HG03521 (cell line): ENCODE results near the gene NABP2.
"Not testable (repeated sequence)": the region's sequence is repeated elsewhere in the genome, so short reads cannot be mapped to it uniquely, and the experiment has no call there.

ENCODE experiments used
- ATAC-seq: cut with Tn5 transposase; IDR thresholded peaks from one replicate; pipeline ENCODE4 v1.9.1; 2021; ENCODE audit warnings: mild to moderate bottlenecking, moderate library complexity; ENCODE audit not compliant: unreplicated experiment

The NABP2 gene

DNA sequence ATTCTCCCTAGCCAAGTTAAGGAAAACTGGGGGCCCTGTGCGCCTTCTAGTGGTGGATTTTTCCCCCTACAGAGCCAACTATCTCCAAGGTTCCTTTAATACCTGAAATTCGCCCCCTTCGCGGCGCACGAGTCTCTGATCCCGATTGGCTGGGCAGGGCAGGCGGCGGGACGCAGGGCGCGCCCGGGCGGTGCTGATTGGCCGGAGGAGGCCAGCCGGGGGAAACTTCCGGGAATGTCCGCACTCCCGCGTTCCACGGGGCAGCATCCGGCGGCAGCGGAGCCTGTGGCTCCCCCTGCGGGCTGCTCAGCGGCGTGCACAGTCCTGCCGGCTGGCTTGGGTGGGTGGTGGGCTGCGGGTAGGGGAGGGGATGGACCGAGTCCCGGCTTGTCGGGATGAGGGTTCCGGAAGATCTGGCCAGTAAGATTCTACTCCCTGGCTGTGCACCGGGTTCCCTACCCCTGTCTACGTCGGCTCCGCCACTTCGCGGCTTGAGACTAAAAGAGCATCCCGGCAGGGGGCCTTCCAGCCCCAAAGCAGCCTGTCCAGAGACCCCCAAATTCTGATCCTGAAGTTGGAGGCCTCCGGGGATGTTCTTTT is at the start of gene NABP2:
NABP2 (plus strand) TSS at position 241 of the 600 bp plus-strand sequence. CDS start 515 bp downstream, outside the sequence.
- ATAC-seq, result peak; percentile 79

DNA sequence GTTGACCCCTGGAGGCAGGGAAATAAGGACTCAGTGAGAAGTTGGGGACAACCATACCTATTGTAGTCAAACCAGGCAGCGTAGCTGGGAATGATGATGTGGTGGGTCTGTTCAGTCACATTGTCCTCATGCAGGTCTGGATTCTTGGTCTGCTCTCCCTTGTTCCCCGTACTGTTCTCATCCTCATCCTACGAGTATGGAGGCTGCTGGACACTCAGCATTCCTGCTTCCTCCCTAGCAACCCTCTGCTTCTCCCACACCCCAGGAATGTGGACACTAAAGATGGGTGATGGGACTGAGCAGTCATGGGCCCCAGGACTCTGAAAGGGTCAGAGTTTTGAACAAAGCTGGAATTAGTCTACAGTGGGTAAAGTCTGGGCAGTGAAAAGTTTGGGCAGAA is 45.8 kb upstream of the NABP2 start:
- ATAC-seq, result no peak

DNA sequence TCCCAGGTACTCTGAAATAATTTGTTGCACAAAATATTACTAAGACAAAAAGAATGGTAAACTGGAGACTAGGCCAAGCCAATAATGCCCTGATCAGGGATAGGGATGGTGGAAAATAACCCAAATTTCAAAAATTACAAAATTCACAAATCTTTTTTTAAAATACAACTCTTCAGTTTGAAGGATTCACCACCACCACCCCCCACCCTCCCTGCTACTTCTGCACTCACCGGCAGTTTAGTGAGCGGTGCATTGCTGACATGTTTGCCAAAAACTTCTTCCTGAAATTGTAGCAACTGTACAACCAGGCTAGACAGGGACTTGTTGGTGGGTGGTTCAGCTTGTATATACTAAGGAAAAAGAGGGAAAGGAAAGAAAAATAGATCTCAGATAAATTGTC is 37.2 kb upstream of the NABP2 start:
- ATAC-seq, result no peak

- ATAC-seq, result no peak
Observed at GRCh38 chr12:56188131-56188777, 35.9 kb upstream of the NABP2 start.

- peak; percentile 2 for ATAC-seq
Observed at GRCh38 chr12:56188778-56189098, 35.4 kb upstream of the NABP2 start.

DNA sequence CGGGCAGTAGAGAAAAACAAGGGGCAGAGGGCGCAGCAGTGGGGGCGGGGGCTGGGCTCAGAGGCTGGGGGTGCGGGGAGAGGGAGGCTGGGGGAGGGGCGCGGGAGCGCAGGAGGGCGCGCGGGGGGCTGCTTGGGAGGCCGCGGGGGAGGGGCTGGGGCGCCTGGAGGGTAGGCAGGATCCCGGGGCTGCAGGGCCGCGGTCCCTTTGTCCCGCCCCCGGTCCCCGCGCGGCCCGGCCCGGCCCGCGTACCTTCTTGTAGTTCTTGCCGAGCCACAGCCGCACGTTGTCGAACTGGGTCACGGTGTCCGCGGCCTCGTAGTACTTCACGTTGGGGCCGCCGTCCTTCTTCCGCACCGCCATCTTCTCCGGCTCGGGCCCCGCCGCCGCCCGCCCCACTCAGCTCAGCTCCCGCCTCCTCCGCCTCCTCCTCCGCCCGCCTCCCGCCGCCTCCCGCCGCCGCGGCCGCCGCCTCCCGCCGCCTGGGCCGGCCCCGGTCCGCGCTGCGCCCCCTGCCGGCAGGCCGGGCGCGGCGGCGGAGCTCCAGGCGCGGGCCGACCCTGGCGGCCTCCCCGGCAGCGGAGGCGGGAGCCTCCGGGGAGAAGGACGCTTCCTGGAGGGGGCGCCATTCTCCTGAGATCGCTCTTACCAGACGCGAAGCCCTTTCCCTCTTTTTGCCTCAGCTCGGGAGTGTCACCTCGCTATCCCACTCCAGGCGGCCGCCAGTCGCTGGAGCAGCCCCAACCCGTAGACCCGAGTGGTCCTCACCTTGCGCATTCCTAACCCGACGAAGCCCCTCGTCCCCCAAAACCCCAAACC is 34.8 kb upstream of the NABP2 start, which contains the start of gene SMARCC2:
SMARCC2 (minus strand) TSS at position 385 of the 819 bp plus-strand sequence; CDS start at position 363, 22 bp downstream.
- ATAC-seq, result peak; percentile 79

DNA sequence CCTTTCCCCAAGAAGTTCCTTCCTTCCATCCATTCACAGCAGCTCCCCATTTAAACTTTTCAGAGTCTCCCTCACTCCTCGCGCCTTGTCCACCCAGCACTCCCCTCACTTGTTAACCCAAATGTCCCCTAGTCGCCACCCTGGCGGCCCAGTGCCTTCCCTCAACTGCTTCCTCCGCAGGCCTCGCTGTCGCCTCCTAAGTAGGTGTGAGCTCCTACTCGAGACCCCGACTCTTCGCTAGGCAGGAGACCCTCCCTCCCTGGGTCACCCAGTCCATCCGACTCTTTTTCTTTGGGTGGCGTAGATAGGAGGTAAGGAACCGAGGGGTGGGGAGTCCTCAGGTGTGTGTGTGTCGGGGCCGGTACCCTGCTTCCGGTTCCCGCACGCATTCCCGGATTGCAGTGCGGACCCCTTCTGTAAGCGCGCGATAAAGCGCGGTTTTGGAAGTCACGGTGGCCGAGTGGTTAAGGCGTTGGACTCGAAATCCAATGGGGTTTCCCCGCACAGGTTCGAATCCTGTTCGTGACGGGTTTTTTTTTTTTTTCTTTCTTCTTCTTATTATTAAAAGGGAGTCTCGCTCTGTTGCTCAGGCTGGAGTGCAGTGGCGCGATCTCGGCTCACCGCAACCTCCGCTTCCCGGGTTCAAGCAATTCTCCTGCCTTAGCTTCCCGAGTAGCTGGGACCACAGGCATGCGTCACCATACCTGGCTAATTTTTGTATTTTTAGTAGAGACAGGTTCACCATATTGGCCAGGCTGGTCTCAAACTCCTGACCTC is 34.0 kb upstream of the NABP2 start:
- ATAC-seq, result peak; percentile 29

- ATAC-seq, result no peak
Observed at GRCh38 chr12:56190695-56191155, 33.4 kb upstream of the NABP2 start.

DNA sequence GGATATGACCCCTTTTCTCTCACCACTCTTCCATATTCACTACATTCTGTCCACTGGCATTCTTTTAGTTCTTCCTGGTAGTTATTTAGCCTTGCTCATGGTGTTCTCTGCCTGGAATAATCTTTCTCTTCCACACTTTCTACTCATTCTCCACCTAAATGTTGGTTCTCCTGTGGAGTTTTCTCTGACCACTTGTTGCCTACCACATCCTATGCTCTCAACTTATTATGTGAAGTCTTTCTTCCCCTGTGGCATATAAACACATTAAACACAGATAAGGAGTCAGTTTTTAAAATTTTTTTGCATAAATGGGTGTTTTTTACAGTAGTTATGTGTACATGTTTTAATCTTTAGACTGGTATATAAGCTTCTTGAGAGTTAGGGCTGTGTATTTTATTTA is 31.6 kb upstream of the NABP2 start:
- ATAC-seq, result no peak

DNA sequence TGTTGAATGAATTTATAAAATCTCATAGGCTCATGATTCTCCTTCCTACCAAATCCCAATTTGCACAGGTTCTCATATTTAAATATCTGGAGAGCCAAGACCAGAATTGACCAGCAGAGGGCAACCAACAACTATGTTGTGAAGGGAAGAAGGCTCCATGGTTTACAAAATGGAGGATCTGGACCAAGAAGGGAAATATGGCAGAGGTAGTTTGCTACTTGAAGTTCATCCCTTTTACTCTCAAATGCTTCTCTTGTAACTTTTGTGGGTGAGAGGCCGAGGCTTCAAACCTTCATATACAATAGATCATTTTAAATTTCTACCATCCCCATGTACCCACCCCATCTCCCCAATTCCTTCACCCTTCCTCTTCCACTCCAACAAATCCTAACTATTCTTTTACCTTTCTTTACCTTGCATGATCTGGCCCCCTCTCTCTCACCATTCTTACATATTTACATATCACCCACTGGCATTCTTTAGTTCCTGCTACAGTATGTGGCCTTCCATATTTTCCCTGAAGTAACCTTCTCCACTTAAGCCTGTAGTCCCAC is 31.0 kb upstream of the NABP2 start:
- no peak for ATAC-seq

- ATAC-seq, result not testable (repeated sequence)
Observed at GRCh38 chr12:56196818-56197550, 27.2 kb upstream of the NABP2 start.

DNA sequence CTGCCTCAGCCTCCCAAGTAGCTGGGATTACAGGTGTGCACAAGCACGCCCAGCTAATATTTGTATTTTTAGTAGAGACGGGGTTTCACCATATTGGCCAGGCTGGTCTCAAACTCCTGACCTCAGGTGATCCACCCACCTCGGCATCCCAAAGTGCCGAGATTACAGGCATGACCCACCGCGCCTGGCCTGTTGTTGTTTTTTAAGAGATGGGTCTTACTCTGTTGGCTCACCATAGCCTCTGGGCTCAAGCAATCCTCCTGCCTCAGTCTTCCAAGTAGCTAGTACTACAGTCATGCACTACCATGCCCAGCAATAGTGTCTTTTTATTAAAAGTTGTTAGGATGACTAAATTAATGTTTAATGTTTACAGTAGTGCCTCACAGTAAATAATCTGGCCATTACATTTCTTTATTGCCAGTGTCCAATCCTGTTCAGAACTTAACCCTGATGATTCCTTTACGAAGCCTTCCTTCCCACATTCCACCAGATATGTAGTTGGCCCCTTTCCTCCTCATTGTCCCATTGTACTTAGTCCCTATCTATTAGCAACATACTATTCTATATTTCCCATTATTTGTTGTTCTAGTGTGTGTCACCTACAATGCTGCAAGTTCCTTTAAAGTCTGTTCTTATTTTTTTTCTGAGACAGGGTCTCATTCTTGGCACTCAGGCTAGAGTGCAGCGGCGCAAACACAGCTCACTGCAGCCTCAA is 26.1 kb upstream of the NABP2 start:
- ATAC-seq, result no peak

GRCh38 chr12:56198836-56199235 is 25.3 kb upstream of the NABP2 start:
- no peak for ATAC-seq

GRCh38 chr12:56202366-56202765 is 21.8 kb upstream of the NABP2 start:
- no peak for ATAC-seq

DNA sequence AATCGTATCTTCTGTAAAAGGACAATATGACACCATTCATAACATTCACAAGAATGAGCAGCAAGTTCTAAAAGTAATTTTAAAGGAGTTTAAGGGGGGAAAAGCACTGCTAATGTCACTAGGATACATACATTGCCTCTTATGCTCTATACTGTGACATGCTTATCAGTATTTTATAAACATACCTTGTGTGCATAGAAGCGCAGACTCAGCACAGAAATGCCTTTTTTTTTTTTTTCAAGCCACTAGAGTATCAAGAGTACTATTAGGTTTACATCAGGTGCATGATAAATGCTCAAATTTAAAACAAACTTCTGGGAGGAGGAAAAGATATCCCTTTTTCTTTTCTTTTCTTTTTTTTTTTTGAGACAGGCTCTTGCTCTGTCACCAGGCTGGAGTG is 21.3 kb upstream of the NABP2 start:
- no peak for ATAC-seq

DNA sequence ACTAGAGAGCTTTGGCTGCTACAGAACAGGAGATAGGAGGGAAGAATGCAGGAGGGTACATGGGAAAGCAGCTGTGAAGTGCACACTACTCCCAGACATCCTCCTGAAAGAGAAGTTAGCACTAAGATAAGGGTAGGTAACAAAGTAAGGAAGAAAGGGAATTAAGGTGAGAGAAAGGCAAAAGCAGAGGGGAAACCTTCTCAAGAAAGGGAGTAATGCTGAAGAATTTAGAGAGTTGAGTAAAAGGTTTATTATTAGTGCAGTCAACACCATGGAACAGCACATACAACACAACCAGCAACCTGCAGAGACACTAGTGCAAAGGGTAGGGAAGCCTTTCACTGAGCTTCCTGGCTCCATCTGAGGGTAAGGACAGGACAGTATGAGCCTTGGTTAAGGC is 19.9 kb upstream of the NABP2 start:
- ATAC-seq, result no peak

DNA sequence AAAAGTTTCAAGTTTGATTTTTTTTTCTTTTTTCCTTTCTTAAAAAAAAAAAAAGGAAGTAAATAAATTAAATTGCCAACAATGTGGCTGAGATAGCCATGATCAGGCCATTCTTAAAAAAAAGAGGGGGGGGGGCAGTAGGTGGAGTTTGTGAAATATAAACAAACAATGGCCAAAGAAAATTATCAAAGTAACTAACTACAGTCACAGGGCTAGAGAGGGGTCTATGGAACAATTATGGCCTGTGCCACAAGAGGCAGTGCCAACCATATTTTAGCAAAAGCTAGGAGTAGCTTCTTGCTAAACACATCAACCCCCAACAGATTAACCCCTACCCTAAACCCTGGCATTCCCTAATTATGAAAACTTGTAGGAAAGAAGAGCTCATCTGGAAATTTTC is 18.7 kb upstream of the NABP2 start:
- ATAC-seq, result no peak

DNA sequence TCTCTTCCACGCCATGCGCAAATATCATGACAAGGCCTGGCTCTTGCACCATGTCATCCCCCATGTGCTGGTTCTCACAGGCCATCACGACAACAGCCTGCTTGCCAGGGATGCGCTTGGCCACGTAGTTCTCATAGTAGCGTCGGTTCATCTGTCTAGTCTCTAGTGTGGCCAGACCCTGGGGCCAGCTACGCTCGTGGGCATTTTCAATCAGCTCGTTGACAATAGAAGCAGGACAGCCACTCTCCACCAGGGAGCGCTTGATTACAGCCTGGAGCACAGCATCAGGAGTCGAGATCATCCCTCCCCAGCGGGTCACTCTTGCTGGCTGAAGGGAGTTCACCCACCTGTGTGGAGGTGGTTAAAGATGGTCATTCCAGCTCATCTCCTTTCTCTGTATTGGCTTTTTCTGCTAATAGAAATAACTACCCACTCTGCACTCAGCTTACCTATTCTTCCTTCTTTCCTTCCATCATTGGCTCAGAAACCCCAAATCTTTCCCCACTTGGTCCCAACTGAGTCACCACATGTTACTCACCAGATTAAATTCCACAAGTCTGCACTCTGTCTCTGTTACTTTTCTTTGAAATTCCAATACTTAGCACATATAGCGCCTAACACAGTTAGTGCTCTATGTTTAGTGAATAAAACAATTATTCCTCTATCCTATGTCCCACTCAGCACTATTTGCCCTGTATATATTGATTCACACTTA is 17.5 kb upstream of the NABP2 start:
- no peak for ATAC-seq

- no peak for ATAC-seq
Observed at GRCh38 chr12:56208006-56208405, 16.1 kb upstream of the NABP2 start.
